Esophagus mucosa (tissue), 1 donor: ENCODE measurements around the gene GOLGA8R. TPM values are rescaled to one million over a fixed set of nuclear protein-coding genes. Genes with fewer than 3 reads are reported as not detected.

Experiments
- total RNA-seq: library from RNA; stranded (reverse); gene quantifications from one replicate; pipeline ENCODE4 v1.2.4, GENCODE V29; 2023
- donor health status: DM: yes; HTN: yes; CAD: no.

GOLGA8R gene
- total RNA-seq, 1 donor from 2014 or later, result 1.8 TPM

Other genes with a start within 250 kb of the GOLGA8R start
- gene CHRFAM7A, start 20.7 kb downstream of the GOLGA8R start, total RNA-seq, result not detected
- not detected for gene GOLGA8Q, start 137.8 kb upstream of the GOLGA8R start, total RNA-seq
- not detected for gene GOLGA8H, start 189.8 kb upstream of the GOLGA8R start, total RNA-seq